ENCODE data around the gene NAP1L4. TPM values are rescaled to one million over a fixed set of nuclear protein-coding genes. Genes with fewer than 3 reads are reported as not detected.

The NAP1L4 gene
- total RNA-seq, 1 experiment from 2014 or later: 274 TPM

- Histone ChIP-seq H3K9me3 (ENCODE audit: control insufficient read depth, insufficient read depth, low read depth, low read length) (no peaks in the 10 kb centered on the region), H3K4me1 (ENCODE audit: control insufficient read depth, insufficient read depth, low read length) (no peaks in the 10 kb centered on the region), H3K27me3 (ENCODE audit: control insufficient read depth, insufficient read depth, low read length) (no peaks in the 10 kb centered on the region), H3K27ac (ENCODE audit: low read length) (no peak overlapping the region), H3K4me3 (ENCODE audit: low read depth in 2 of 2, low read length in 2 of 2) (no peak overlapping the region), H3K36me3 (ENCODE audit: control insufficient read depth, insufficient read depth, low read length) (peaks cover 55% of the 10 kb centered on the region)
- no TSS peak for BruUV-seq (replicated peaks)
- POLR2A ChIA-PET: no interaction called here
- TF ChIP-seq, protein P1, sequence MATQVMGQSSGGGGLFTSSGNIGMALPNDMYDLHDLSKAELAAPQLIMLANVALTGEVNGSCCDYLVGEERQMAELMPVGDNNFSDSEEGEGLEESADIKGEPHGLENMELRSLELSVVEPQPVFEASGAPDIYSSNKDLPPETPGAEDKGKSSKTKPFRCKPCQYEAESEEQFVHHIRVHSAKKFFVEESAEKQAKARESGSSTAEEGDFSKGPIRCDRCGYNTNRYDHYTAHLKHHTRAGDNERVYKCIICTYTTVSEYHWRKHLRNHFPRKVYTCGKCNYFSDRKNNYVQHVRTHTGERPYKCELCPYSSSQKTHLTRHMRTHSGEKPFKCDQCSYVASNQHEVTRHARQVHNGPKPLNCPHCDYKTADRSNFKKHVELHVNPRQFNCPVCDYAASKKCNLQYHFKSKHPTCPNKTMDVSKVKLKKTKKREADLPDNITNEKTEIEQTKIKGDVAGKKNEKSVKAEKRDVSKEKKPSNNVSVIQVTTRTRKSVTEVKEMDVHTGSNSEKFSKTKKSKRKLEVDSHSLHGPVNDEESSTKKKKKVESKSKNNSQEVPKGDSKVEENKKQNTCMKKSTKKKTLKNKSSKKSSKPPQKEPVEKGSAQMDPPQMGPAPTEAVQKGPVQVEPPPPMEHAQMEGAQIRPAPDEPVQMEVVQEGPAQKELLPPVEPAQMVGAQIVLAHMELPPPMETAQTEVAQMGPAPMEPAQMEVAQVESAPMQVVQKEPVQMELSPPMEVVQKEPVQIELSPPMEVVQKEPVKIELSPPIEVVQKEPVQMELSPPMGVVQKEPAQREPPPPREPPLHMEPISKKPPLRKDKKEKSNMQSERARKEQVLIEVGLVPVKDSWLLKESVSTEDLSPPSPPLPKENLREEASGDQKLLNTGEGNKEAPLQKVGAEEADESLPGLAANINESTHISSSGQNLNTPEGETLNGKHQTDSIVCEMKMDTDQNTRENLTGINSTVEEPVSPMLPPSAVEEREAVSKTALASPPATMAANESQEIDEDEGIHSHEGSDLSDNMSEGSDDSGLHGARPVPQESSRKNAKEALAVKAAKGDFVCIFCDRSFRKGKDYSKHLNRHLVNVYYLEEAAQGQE (IDR thresholded peaks at IDR 0.05; ENCODE audit: insufficient read depth in 1 of 2, low read depth in 2 of 2, low read length in 1 of 2): no peak
- TF ChIP-seq POLR2AphosphoS5 (IDR thresholded peaks at IDR 0.05; ENCODE audit: low read depth, low read length): no peak
- no peak for TF ChIP-seq TCF7L2 (IDR thresholded peaks at IDR 0.05; ENCODE audit: low read depth, low read length)
- no peak for TF ChIP-seq CTCF (IDR thresholded peaks at IDR 0.05)
- no peak for TF ChIP-seq SIN3A (IDR thresholded peaks at IDR 0.05; ENCODE audit: borderline replicate concordance, insufficient read depth, low read depth, low read length)
- intact Hi-C loops (cut with micrococcal nuclease; ENCODE audit: unreplicated experiment) (no loop called here), in situ Hi-C loops (cut with HindIII; ENCODE audit: low pct_unique_long_range_greater_than_20kb, low sequenced_read_pairs) (no loop called here)
- DNase-seq (ENCODE audit: low read depth, low spot score) (no peak), ATAC-seq (no peak)
- CTCF ChIA-PET: no interaction called here
Observed at GRCh38 chr11:3030289-3031070, 38.4 kb upstream of the NAP1L4 start.

GRCh38 chr11:3028813-3029212, 36.7 kb upstream of the NAP1L4 start:
- DNase-seq (ENCODE audit: low read depth, low spot score): no peak
- TF ChIP-seq, protein P1 (IDR thresholded peaks at IDR 0.05; ENCODE audit: insufficient read depth in 1 of 2, low read depth in 2 of 2, low read length in 1 of 2): no peak
- no peak for TF ChIP-seq POLR2AphosphoS5 (IDR thresholded peaks at IDR 0.05; ENCODE audit: low read depth, low read length)
- TF ChIP-seq SIN3A (IDR thresholded peaks at IDR 0.05; ENCODE audit: borderline replicate concordance, insufficient read depth, low read depth, low read length): no peak
- TF ChIP-seq CTCF (IDR thresholded peaks at IDR 0.05): no peak
- TF ChIP-seq TCF7L2 (IDR thresholded peaks at IDR 0.05; ENCODE audit: low read depth, low read length): no peak
- Histone ChIP-seq H3K27ac (ENCODE audit: low read length) (no peak overlapping the region), H3K4me3 (ENCODE audit: low read depth in 2 of 2, low read length in 2 of 2) (no peak overlapping the region), H3K36me3 (ENCODE audit: control insufficient read depth, insufficient read depth, low read length) (peaks cover 52% of the 10 kb centered on the region), H3K9me3 (ENCODE audit: control insufficient read depth, insufficient read depth, low read depth, low read length) (no peaks in the 10 kb centered on the region), H3K27me3 (ENCODE audit: control insufficient read depth, insufficient read depth, low read length) (no peaks in the 10 kb centered on the region), H3K4me1 (ENCODE audit: control insufficient read depth, insufficient read depth, low read length) (no peaks in the 10 kb centered on the region)
- ATAC-seq: no peak
- ChIA-PET CTCF (no interaction called here), POLR2A (no interaction called here)
- no TSS peak for BruUV-seq (replicated peaks)
- in situ Hi-C loops (cut with HindIII; ENCODE audit: low pct_unique_long_range_greater_than_20kb, low sequenced_read_pairs) (no loop called here), intact Hi-C loops (cut with micrococcal nuclease; ENCODE audit: unreplicated experiment) (no loop called here)

Data from Panc1 (cell line).